Activated T-cell treated with anti-CD3 and anti-CD28 coated beads, Interleukin-2, amount 50 U/mL, for 72 hours (primary cell): ENCODE data around the gene ANKIB1. TPM values are rescaled to one million over a fixed set of nuclear protein-coding genes. Genes with fewer than 3 reads are reported as not detected.

ENCODE experiments used
- ATAC-seq, 2 donors: fragments of 150-1000 bp; cut with Tn5 transposase; replicated peaks in 1 of 2; 2 replicates each; pipeline ENCODE4 v1.10.0; 2021; ENCODE audit warnings: moderate library complexity in 2 of 2, mild to moderate bottlenecking in 1 of 2
- DNase-seq, 2 donors: peaks; one replicate each; pipeline ENCODE4 v3.0.0; 2021 to 2022; ENCODE audit warnings: mixed read lengths in 1 of 2
- H3K27ac Mint-ChIP-seq: one replicate; pipeline ENCODE4 v1.8.0; 2022; ENCODE audit warnings: mild to moderate bottlenecking, moderate library complexity, mixed read lengths
- H3K27me3 Mint-ChIP-seq: one replicate; pipeline ENCODE4 v1.8.0; 2022; ENCODE audit warnings: low read depth, mixed read lengths
- H3K36me3 Mint-ChIP-seq, 2 donors: one replicate each; pipeline ENCODE4 v1.8.0; 2022; ENCODE audit warnings: mixed read lengths in 2 of 2, mild to moderate bottlenecking in 1 of 2; ENCODE audit not compliant: insufficient read depth in 2 of 2
- H3K4me1 Mint-ChIP-seq: one replicate; pipeline ENCODE4 v1.8.0; 2022; ENCODE audit warnings: low read depth, mixed read lengths
- H3K4me3 Mint-ChIP-seq, 2 donors: one replicate each; pipeline ENCODE4 v1.8.0; 2022; ENCODE audit warnings: mild to moderate bottlenecking in 2 of 2, mixed read lengths in 2 of 2, moderate library complexity in 2 of 2
- H3K9me3 Mint-ChIP-seq, 2 donors: one replicate each; pipeline ENCODE4 v1.8.0; 2022; ENCODE audit warnings: mixed read lengths in 2 of 2
- total RNA-seq, 2 donors: library from RNA; stranded (reverse); gene quantifications; one replicate each; pipeline ENCODE4 v1.2.3, GENCODE V29; 2022

ANKIB1 gene
- total RNA-seq, 2 donors from 2014 or later = 48.8 to 57.1 TPM

GRCh38 chr7:92306153-92306552 lies 60.4 kb downstream of the ANKIB1 start:
- Mint-ChIP-seq H3K9me3 (no peaks in the 10 kb centered on the region), H3K36me3 (peaks cover 0 to 2% of the 10 kb centered on the region in 2 donors), H3K4me3 (no peak overlapping the region), H3K27ac (no peak overlapping the region), H3K27me3 (no peaks in the 10 kb centered on the region), H3K4me1 (no peaks in the 10 kb centered on the region)
- no peak for DNase-seq
- ATAC-seq = no peak

GRCh38 chr7:92313055-92313454 lies 67.3 kb downstream of the ANKIB1 start:
- Mint-ChIP-seq H3K36me3 (no peaks in the 10 kb centered on the region), H3K9me3 (no peaks in the 10 kb centered on the region), H3K4me3 (no peak overlapping the region), H3K27ac (no peak overlapping the region), H3K4me1 (no peaks in the 10 kb centered on the region), H3K27me3 (no peaks in the 10 kb centered on the region)
- DNase-seq (no peak), ATAC-seq (no peak)

- no peaks in the 10 kb centered on the region for H3K4me1 Mint-ChIP-seq
- H3K4me3 Mint-ChIP-seq = no peak overlapping the region
- DNase-seq (no peak), ATAC-seq (no peak)
- H3K27me3 Mint-ChIP-seq = no peaks in the 10 kb centered on the region
- H3K9me3 Mint-ChIP-seq = no peaks in the 10 kb centered on the region
- peaks cover 3 to 5% of the 10 kb centered on the region in 2 donors for H3K36me3 Mint-ChIP-seq
- H3K27ac Mint-ChIP-seq = no peak overlapping the region
Observed at GRCh38 chr7:92319243-92319642, 73.5 kb downstream of the ANKIB1 start.

GRCh38 chr7:92325173-92325572 lies 79.4 kb downstream of the ANKIB1 start:
- Mint-ChIP-seq H3K9me3 (no peaks in the 10 kb centered on the region), H3K27me3 (no peaks in the 10 kb centered on the region), H3K4me1 (no peaks in the 10 kb centered on the region), H3K4me3 (no peak overlapping the region), H3K27ac (no peak overlapping the region), H3K36me3 (peaks cover 3 to 8% of the 10 kb centered on the region in 2 donors)
- DNase-seq (no peak), ATAC-seq (no peak)

GRCh38 chr7:92325858-92326257 lies 80.1 kb downstream of the ANKIB1 start:
- Mint-ChIP-seq H3K4me1 (no peaks in the 10 kb centered on the region), H3K4me3 (no peak overlapping the region), H3K36me3 (peaks cover 0 to 4% of the 10 kb centered on the region in 2 donors), H3K27me3 (no peaks in the 10 kb centered on the region), H3K27ac (no peak overlapping the region), H3K9me3 (no peaks in the 10 kb centered on the region)
- no peak for ATAC-seq
- no peak for DNase-seq

GRCh38 chr7:92330835-92331438 lies 85.2 kb downstream of the ANKIB1 start:
- no peak for DNase-seq
- Mint-ChIP-seq H3K4me3 (no peak overlapping the region), H3K27me3 (no peaks in the 10 kb centered on the region), H3K9me3 (peaks cover 0 to 3% of the 10 kb centered on the region in 2 donors), H3K27ac (no peak overlapping the region), H3K4me1 (no peaks in the 10 kb centered on the region), H3K36me3 (peaks cover 1 to 9% of the 10 kb centered on the region in 2 donors)
- no peak for ATAC-seq

GRCh38 chr7:92331508-92331907 lies 85.7 kb downstream of the ANKIB1 start:
- no peak overlapping the region for H3K27ac Mint-ChIP-seq
- no peak overlapping the region for H3K4me3 Mint-ChIP-seq
- H3K4me1 Mint-ChIP-seq = no peaks in the 10 kb centered on the region
- no peak for ATAC-seq
- H3K27me3 Mint-ChIP-seq = no peaks in the 10 kb centered on the region
- H3K9me3 Mint-ChIP-seq = peaks cover 0 to 5% of the 10 kb centered on the region in 2 donors
- DNase-seq = no peak
- peaks cover 1 to 15% of the 10 kb centered on the region in 2 donors for H3K36me3 Mint-ChIP-seq

GRCh38 chr7:92332782-92333181 lies 87.0 kb downstream of the ANKIB1 start:
- H3K27ac Mint-ChIP-seq = no peak overlapping the region
- no peaks in the 10 kb centered on the region for H3K4me1 Mint-ChIP-seq
- DNase-seq = no peak
- peaks cover 1 to 15% of the 10 kb centered on the region in 2 donors for H3K36me3 Mint-ChIP-seq
- H3K27me3 Mint-ChIP-seq = no peaks in the 10 kb centered on the region
- no peak for ATAC-seq
- H3K9me3 Mint-ChIP-seq = peaks cover 0 to 5% of the 10 kb centered on the region in 2 donors
- H3K4me3 Mint-ChIP-seq = no peak overlapping the region

- DNase-seq (no peak), ATAC-seq (no peak)
- H3K27ac Mint-ChIP-seq = no peak overlapping the region
- H3K4me1 Mint-ChIP-seq = no peaks in the 10 kb centered on the region
- no peaks in the 10 kb centered on the region for H3K27me3 Mint-ChIP-seq
- no peak overlapping the region for H3K4me3 Mint-ChIP-seq
- H3K9me3 Mint-ChIP-seq = peaks cover 0 to 5% of the 10 kb centered on the region in 2 donors
- H3K36me3 Mint-ChIP-seq = peaks cover 1 to 15% of the 10 kb centered on the region in 2 donors
Observed at GRCh38 chr7:92333866-92334265, 88.1 kb downstream of the ANKIB1 start.

- no peaks in the 10 kb centered on the region for H3K4me1 Mint-ChIP-seq
- H3K27me3 Mint-ChIP-seq = no peaks in the 10 kb centered on the region
- no peak overlapping the region for H3K4me3 Mint-ChIP-seq
- H3K36me3 Mint-ChIP-seq = peaks cover 1 to 12% of the 10 kb centered on the region in 2 donors
- peaks cover 0 to 5% of the 10 kb centered on the region in 2 donors for H3K9me3 Mint-ChIP-seq
- DNase-seq (no peak), ATAC-seq (no peak)
- peak overlapping the region; percentile 51 for H3K27ac Mint-ChIP-seq
Observed at GRCh38 chr7:92335574-92335973, 89.8 kb downstream of the ANKIB1 start.

- Mint-ChIP-seq H3K9me3 (peaks cover 0 to 5% of the 10 kb centered on the region in 2 donors), H3K27ac (no peak overlapping the region), H3K4me1 (no peaks in the 10 kb centered on the region), H3K27me3 (no peaks in the 10 kb centered on the region), H3K4me3 (no peak overlapping the region), H3K36me3 (peaks cover 0 to 12% of the 10 kb centered on the region in 2 donors)
- DNase-seq (no peak), ATAC-seq (no peak)
Observed at GRCh38 chr7:92336662-92337340, 91.0 kb downstream of the ANKIB1 start.

GRCh38 chr7:92340016-92340415 lies 94.2 kb downstream of the ANKIB1 start:
- no peak overlapping the region for H3K27ac Mint-ChIP-seq
- H3K4me1 Mint-ChIP-seq = no peaks in the 10 kb centered on the region
- H3K36me3 Mint-ChIP-seq = peaks cover 0 to 12% of the 10 kb centered on the region in 2 donors
- no peak overlapping the region for H3K4me3 Mint-ChIP-seq
- DNase-seq = no peak
- H3K9me3 Mint-ChIP-seq = peaks cover 0 to 5% of the 10 kb centered on the region in 2 donors
- no peaks in the 10 kb centered on the region for H3K27me3 Mint-ChIP-seq
- no peak for ATAC-seq

- peaks cover 0 to 7% of the 10 kb centered on the region in 2 donors for H3K36me3 Mint-ChIP-seq
- ATAC-seq = no peak
- no peak overlapping the region for H3K27ac Mint-ChIP-seq
- no peak overlapping the region for H3K4me3 Mint-ChIP-seq
- H3K27me3 Mint-ChIP-seq = no peaks in the 10 kb centered on the region
- DNase-seq = no peak
- H3K4me1 Mint-ChIP-seq = no peaks in the 10 kb centered on the region
- H3K9me3 Mint-ChIP-seq = no peaks in the 10 kb centered on the region
Observed at GRCh38 chr7:92343714-92344113, 97.9 kb downstream of the ANKIB1 start.

GRCh38 chr7:92352009-92352408 lies 106.2 kb downstream of the ANKIB1 start:
- no peaks in the 10 kb centered on the region for H3K27me3 Mint-ChIP-seq
- no peak overlapping the region for H3K27ac Mint-ChIP-seq
- no peaks in the 10 kb centered on the region for H3K9me3 Mint-ChIP-seq
- H3K4me1 Mint-ChIP-seq = no peaks in the 10 kb centered on the region
- no peak overlapping the region for H3K4me3 Mint-ChIP-seq
- H3K36me3 Mint-ChIP-seq = peaks cover 1% of the 10 kb centered on the region in 2 donors
- DNase-seq (no peak), ATAC-seq (no peak)
